ENCODE data around the gene MGAT5.

DNA sequence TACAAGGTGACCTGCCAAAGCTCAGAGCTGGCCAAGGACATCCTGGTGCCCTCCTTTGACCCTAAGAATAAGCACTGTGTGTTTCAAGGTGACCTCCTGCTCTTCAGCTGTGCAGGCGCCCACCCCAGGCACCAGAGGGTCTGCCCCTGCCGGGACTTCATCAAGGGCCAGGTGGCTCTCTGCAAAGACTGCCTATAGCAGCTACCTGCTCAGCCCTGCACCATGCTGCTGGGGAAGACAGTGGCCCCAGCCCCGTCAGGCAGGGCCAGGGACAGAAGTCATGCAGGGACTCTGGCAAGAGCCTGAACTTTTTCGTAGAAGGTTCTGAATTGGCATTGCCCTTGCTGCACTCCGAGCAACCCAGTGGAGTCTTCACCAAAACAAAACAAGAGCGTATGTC, 194.8 kb downstream of the MGAT5 start:
- TF ChIP-seq, protein P1, sequence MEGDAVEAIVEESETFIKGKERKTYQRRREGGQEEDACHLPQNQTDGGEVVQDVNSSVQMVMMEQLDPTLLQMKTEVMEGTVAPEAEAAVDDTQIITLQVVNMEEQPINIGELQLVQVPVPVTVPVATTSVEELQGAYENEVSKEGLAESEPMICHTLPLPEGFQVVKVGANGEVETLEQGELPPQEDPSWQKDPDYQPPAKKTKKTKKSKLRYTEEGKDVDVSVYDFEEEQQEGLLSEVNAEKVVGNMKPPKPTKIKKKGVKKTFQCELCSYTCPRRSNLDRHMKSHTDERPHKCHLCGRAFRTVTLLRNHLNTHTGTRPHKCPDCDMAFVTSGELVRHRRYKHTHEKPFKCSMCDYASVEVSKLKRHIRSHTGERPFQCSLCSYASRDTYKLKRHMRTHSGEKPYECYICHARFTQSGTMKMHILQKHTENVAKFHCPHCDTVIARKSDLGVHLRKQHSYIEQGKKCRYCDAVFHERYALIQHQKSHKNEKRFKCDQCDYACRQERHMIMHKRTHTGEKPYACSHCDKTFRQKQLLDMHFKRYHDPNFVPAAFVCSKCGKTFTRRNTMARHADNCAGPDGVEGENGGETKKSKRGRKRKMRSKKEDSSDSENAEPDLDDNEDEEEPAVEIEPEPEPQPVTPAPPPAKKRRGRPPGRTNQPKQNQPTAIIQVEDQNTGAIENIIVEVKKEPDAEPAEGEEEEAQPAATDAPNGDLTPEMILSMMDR (IDR thresholded peaks at IDR 0.05): no peak
- TF ChIP-seq POLR2A (IDR thresholded peaks at IDR 0.05): no peak
